GM21360 (cell line): ENCODE measurements around the gene CHN2.
"Not testable (repeated sequence)": the region's sequence is repeated elsewhere in the genome, so short reads cannot be mapped to it uniquely, and the experiment has no call there.

Experiments
- ATAC-seq: cut with Tn5 transposase; IDR thresholded peaks from one replicate; pipeline ENCODE4 v1.9.1; 2021; ENCODE audit warnings: mild to moderate bottlenecking, moderate library complexity; ENCODE audit not compliant: unreplicated experiment

The CHN2 gene

GRCh38 chr7:29518616-29519015 lies 324.0 kb downstream of the CHN2 start:
- no peak for ATAC-seq

GRCh38 chr7:29523728-29524127 lies 329.2 kb downstream of the CHN2 start:
- no peak for ATAC-seq

GRCh38 chr7:29527505-29528108 lies 333.0 kb downstream of the CHN2 start:
- ATAC-seq: no peak

- not testable (repeated sequence) for ATAC-seq
Measured at GRCh38 chr7:29528526-29528925, 334.0 kb downstream of the CHN2 start.
